ENCODE results near the gene FABP6. TPM values are rescaled to one million over a fixed set of nuclear protein-coding genes. Genes with fewer than 3 reads are reported as not detected.

The FABP6 gene
- total and polyA plus RNA-seq, 12 donors, result 0.13 to 5.9 (median 1.4) TPM

DNA sequence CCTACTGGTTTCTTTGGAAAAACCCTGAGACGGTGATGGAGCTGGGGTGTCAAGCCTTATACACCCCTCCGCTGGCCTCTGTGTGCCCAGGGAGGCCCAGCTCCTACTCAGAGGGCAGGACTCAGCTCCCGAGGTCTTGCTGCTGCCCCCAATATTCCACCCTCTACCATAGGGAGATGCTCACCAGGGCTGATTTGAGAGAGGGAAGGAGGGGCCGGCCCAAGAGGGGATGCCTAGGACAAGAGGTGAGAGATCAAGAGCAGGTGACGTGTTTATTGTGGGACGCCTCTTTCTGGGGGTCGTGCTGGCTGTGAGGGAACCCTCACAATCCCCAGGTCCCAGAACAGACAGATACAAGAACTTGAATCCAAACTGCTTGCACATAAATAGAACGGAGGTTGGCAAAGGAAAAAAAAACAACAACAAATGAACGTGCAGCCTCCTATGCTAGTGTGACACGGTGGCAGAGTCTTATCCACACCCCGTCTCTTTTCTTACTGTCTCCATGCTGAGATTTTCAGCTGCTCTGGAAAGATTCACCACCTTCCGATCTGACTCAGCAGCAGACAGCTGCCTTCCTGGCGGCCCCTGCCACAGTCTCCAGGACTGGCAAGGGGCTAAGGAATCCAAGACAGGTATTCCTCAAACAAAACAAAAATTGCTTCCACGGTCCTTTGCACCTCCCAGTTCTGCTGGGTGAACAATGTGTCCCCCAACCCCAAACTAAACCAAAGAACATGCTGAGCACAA is 22.3 kb downstream of the FABP6 start:
- no peak overlapping the region for H3K27ac ChIP-seq
- H3K4me1 ChIP-seq, result peaks cover 0 to 7% (median 0%) of the 10 kb centered on the region in 9 donors
- no peak for DNase-seq
- H3K27me3 ChIP-seq, result no peaks in the 10 kb centered on the region
- no peak for ATAC-seq
- intact Hi-C loops (cut with DNase I), result no loop called here
- H3K9me3 ChIP-seq, result no peaks in the 10 kb centered on the region
- TF ChIP-seq, protein P1, sequence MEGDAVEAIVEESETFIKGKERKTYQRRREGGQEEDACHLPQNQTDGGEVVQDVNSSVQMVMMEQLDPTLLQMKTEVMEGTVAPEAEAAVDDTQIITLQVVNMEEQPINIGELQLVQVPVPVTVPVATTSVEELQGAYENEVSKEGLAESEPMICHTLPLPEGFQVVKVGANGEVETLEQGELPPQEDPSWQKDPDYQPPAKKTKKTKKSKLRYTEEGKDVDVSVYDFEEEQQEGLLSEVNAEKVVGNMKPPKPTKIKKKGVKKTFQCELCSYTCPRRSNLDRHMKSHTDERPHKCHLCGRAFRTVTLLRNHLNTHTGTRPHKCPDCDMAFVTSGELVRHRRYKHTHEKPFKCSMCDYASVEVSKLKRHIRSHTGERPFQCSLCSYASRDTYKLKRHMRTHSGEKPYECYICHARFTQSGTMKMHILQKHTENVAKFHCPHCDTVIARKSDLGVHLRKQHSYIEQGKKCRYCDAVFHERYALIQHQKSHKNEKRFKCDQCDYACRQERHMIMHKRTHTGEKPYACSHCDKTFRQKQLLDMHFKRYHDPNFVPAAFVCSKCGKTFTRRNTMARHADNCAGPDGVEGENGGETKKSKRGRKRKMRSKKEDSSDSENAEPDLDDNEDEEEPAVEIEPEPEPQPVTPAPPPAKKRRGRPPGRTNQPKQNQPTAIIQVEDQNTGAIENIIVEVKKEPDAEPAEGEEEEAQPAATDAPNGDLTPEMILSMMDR (IDR thresholded peaks at IDR 0.05), result no peak
- H3K4me3 ChIP-seq, result no peak overlapping the region
- 79 to 81% methylated on average over 14 of the region's 14 CpGs for WGBS, 2 donors
- peaks cover 0 to 44% (median 22%) of the 10 kb centered on the region in 9 donors for H3K36me3 ChIP-seq

DNA sequence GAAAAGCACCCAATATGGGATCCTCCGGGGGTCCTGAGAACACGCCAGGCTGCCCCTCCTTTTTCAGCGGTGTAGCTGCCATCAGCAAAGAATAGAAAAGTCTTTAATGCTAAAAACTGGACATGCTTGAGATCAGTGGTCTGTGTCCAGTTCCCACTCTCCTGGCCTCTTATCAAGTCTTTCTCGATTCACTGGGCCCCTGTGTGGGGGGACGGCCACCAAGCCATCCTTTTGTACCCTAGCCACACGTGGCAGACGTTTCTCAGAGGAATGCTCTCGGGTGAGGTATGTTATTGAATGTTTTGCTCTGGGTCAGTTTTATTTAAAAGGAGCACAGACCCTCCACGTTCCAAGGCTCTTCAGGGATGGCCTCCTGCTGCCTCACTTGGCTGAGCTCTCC is 23.6 kb downstream of the FABP6 start:
- H3K27me3 ChIP-seq, result no peaks in the 10 kb centered on the region
- H3K27ac ChIP-seq, result no peak overlapping the region
- intact Hi-C loops (cut with DNase I), result no loop called here
- TF ChIP-seq, protein P1 (IDR thresholded peaks at IDR 0.05), result no peak
- WGBS, 2 donors, result 90 to 93% methylated on average over 9 of the region's 9 CpGs
- peaks cover 0 to 51% (median 22%) of the 10 kb centered on the region in 9 donors for H3K36me3 ChIP-seq
- H3K4me3 ChIP-seq, result no peak overlapping the region
- no peak for DNase-seq
- no peak for ATAC-seq
- H3K9me3 ChIP-seq, result no peaks in the 10 kb centered on the region
- peaks cover 0 to 7% (median 0%) of the 10 kb centered on the region in 9 donors for H3K4me1 ChIP-seq

DNA sequence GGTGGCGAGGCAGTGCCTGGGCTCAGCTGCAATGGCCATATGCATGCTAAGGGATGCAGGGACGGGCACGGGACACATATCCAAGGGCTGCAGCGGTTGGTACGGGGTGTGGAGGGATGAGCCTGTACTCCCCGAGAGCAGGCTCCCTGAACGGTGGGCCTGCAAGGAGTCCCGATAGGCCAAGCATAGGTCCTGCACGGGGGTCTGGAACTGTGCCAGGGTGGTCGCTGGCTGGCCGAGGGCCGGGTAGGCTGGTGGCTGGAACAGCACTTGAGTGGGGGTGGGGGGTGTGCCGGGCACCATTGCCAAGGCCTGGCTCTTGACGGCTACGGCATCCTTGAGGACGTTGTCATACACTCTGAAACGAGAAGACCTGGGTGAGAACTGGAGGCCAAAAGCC is 24.1 kb downstream of the FABP6 start:
- H3K4me3 ChIP-seq, result no peak overlapping the region
- ATAC-seq, result peak in 2 of 8 donors; percentile 27 to 40
- TF ChIP-seq, protein P1 (IDR thresholded peaks at IDR 0.05), result no peak
- WGBS, 2 donors, result 86 to 89% methylated on average over 17 of the region's 17 CpGs
- H3K27ac ChIP-seq, result no peak overlapping the region
- no peak for DNase-seq
- no peaks in the 10 kb centered on the region for H3K9me3 ChIP-seq
- H3K36me3 ChIP-seq, result peaks cover 0 to 52% (median 22%) of the 10 kb centered on the region in 9 donors
- intact Hi-C loops (cut with DNase I), result no loop called here
- no peaks in the 10 kb centered on the region for H3K27me3 ChIP-seq
- peaks cover 0 to 7% (median 0%) of the 10 kb centered on the region in 9 donors for H3K4me1 ChIP-seq

DNA sequence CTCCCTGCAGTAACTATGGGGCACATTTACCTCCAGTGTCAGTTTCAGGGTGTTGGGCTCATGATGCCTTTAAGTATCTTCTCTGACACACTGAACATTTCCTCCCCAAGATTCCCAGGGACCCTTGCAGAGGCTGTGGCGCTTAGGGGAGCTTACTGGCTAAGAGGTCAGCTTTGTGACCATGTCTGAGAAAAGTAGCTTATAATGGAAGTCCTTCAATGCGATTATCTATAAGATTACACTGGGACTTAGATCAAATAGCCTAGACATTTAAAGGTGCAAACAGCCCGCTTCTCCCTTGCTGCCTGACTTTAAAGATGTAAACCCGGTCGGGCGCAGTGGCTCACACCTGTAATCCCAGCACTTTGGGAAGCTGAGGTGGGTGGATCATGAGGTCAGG is 25.4 kb downstream of the FABP6 start:
- Histone ChIP-seq H3K4me3 (no peak overlapping the region), H3K36me3 (peaks cover 0 to 65% (median 22%) of the 10 kb centered on the region in 9 donors), H3K4me1 (peaks cover 0 to 7% (median 0%) of the 10 kb centered on the region in 9 donors), H3K27me3 (no peaks in the 10 kb centered on the region), H3K27ac (no peak overlapping the region), H3K9me3 (no peaks in the 10 kb centered on the region)
- intact Hi-C loops (cut with DNase I), result no loop called here
- ATAC-seq (no peak), DNase-seq (no peak)
- TF ChIP-seq, protein P1 (IDR thresholded peaks at IDR 0.05), result no peak
- 96 to 98% methylated on average over 6 of the region's 6 CpGs for WGBS, 2 donors
